ENCODE results near the gene SLC22A23.

SLC22A23 gene

DNA sequence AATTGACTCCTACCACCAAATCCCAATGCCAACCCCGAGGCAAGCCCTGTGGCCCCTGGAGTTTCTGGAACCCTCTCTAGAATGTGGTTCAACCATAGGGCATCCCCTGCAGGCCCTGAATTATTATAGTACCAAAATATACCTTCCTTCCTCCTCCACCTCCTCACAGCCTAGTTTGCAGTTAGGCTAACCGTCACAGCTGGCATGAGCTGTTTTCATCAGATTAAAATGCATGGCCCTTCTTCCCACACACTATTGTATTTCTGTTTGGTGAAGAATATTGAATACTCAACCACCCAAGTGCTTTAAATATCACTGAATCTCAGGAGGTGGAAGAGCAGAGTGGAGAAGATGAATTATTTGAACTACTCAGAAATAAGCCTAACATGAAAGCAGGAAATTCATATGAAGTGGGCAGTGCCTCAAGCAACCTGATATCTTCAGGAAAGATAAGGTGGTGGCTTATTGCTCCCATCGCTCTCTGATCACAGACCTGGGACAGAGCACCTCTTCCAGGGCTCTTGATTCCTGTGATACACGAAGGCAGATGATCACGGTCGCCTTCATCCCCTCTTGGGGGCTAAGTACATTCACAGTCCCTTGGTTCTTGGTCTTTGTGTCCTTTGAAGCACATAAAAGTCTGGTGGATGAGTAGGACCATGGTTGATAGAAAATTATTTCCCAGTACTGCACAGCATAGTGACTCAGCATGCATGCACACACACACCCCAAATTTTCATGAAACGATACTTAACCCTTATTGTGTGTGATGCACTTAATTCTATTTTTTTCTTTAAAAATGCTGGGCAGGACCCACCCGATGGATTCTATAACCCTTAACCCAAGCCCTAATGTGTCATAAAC lies 107.2 kb downstream of the SLC22A23 start:
- H2AK5ac ChIP-seq (ENCODE audit: low read length, severe bottlenecking), result no peak overlapping the region
- WGBS, result 84% methylated on average over 7 of the region's 8 CpGs
- no peaks in the 10 kb centered on the region for H3K79me1 ChIP-seq (replicated peaks; ENCODE audit: low read length, poor library complexity, severe bottlenecking)
- H2BK5ac ChIP-seq (ENCODE audit: low read depth, low read length, poor library complexity, severe bottlenecking), result no peak overlapping the region
- H3K23ac ChIP-seq (ENCODE audit: low read length in 2 of 2), result no peak overlapping the region
- peaks cover 0 to 5% of the 10 kb centered on the region in 2 experiments for H3K36me3 ChIP-seq (ENCODE audit: control insufficient read depth in 1 of 2, insufficient read depth in 2 of 2, low read depth in 1 of 2, low read length in 2 of 2)
- peaks cover 2% of the 10 kb centered on the region for H3K4me1 ChIP-seq (ENCODE audit: control insufficient read depth, insufficient read depth, low read depth, low read length)
- peaks cover 0 to 11% of the 10 kb centered on the region in 2 experiments for H3K27me3 ChIP-seq (ENCODE audit: control insufficient read depth in 1 of 2, insufficient read depth in 1 of 2, low read length in 2 of 2)
- no peak overlapping the region for H2BK15ac ChIP-seq (ENCODE audit: low read depth, poor library complexity, severe bottlenecking)
- no peak overlapping the region for H3K9ac ChIP-seq (ENCODE audit: low read length)
- no peak overlapping the region for H3K18ac ChIP-seq (ENCODE audit: low read depth in 1 of 2, low read length in 2 of 2)
- DNase-seq, result no peak
- no peak overlapping the region for H2BK120ac ChIP-seq (ENCODE audit: low read depth, low read length)
- H3K4me2 ChIP-seq (ENCODE audit: low read length, poor library complexity, severe bottlenecking), result no peak overlapping the region
- H3K27ac ChIP-seq (ENCODE audit: low read length, poor library complexity, severe bottlenecking), result no peak overlapping the region
- no peak overlapping the region for H3K4me3 ChIP-seq (ENCODE audit: insufficient read depth in 1 of 2, low read depth in 1 of 2, low read length in 2 of 2)
- H2AFZ ChIP-seq (ENCODE audit: low read depth, low read length), result no peak overlapping the region
- H4K91ac ChIP-seq (ENCODE audit: low read length), result no peak overlapping the region
- H2BK12ac ChIP-seq (ENCODE audit: low read length in 2 of 2), result no peak overlapping the region
- H3K9me3 ChIP-seq (ENCODE audit: control insufficient read depth, low read length), result no peaks in the 10 kb centered on the region
- H4K8ac ChIP-seq (ENCODE audit: low read length), result no peak overlapping the region
- no peak overlapping the region for H3K4ac ChIP-seq (ENCODE audit: low read depth in 1 of 2, low read length in 2 of 2)
- no peak overlapping the region for H3K14ac ChIP-seq (ENCODE audit: low read length in 2 of 2)

GRCh38 chr6:3348821-3349220 lies 108.0 kb downstream of the SLC22A23 start:
- no peaks in the 10 kb centered on the region for H3K9me3 ChIP-seq (ENCODE audit: control insufficient read depth, low read length)
- H3K23ac ChIP-seq (ENCODE audit: low read length in 2 of 2), result no peak overlapping the region
- no peak overlapping the region for H3K4me3 ChIP-seq (ENCODE audit: insufficient read depth in 1 of 2, low read depth in 1 of 2, low read length in 2 of 2)
- H2BK120ac ChIP-seq (ENCODE audit: low read depth, low read length), result no peak overlapping the region
- no peak overlapping the region for H2BK15ac ChIP-seq (ENCODE audit: low read depth, poor library complexity, severe bottlenecking)
- no peak for DNase-seq
- peaks cover 0 to 5% of the 10 kb centered on the region in 2 experiments for H3K36me3 ChIP-seq (ENCODE audit: control insufficient read depth in 1 of 2, insufficient read depth in 2 of 2, low read depth in 1 of 2, low read length in 2 of 2)
- H3K27ac ChIP-seq (ENCODE audit: low read length, poor library complexity, severe bottlenecking), result no peak overlapping the region
- no peak overlapping the region for H2BK12ac ChIP-seq (ENCODE audit: low read length in 2 of 2)
- H3K4me1 ChIP-seq (ENCODE audit: control insufficient read depth, insufficient read depth, low read depth, low read length), result peaks cover 2% of the 10 kb centered on the region
- no peak overlapping the region for H3K4me2 ChIP-seq (ENCODE audit: low read length, poor library complexity, severe bottlenecking)
- peaks cover 0 to 11% of the 10 kb centered on the region in 2 experiments for H3K27me3 ChIP-seq (ENCODE audit: control insufficient read depth in 1 of 2, insufficient read depth in 1 of 2, low read length in 2 of 2)
- no peak overlapping the region for H2AK5ac ChIP-seq (ENCODE audit: low read length, severe bottlenecking)
- no peak overlapping the region for H3K9ac ChIP-seq (ENCODE audit: low read length)
- H3K4ac ChIP-seq (ENCODE audit: low read depth in 1 of 2, low read length in 2 of 2), result no peak overlapping the region
- H3K18ac ChIP-seq (ENCODE audit: low read depth in 1 of 2, low read length in 2 of 2), result no peak overlapping the region
- no peak overlapping the region for H2AFZ ChIP-seq (ENCODE audit: low read depth, low read length)
- H4K8ac ChIP-seq (ENCODE audit: low read length), result no peak overlapping the region
- no peaks in the 10 kb centered on the region for H3K79me1 ChIP-seq (replicated peaks; ENCODE audit: low read length, poor library complexity, severe bottlenecking)
- 86% methylated on average over 7 of the region's 7 CpGs for WGBS
- H3K14ac ChIP-seq (ENCODE audit: low read length in 2 of 2), result no peak overlapping the region
- H2BK5ac ChIP-seq (ENCODE audit: low read depth, low read length, poor library complexity, severe bottlenecking), result no peak overlapping the region
- no peak overlapping the region for H4K91ac ChIP-seq (ENCODE audit: low read length)

GRCh38 chr6:3347826-3348225 lies 109.0 kb downstream of the SLC22A23 start:
- WGBS, result 92% methylated on average over 7 of the region's 7 CpGs
- Histone ChIP-seq H3K4me3 (ENCODE audit: insufficient read depth in 1 of 2, low read depth in 1 of 2, low read length in 2 of 2) (no peak overlapping the region), H2AK5ac (ENCODE audit: low read length, severe bottlenecking) (no peak overlapping the region), H4K91ac (ENCODE audit: low read length) (no peak overlapping the region), H3K4ac (ENCODE audit: low read depth in 1 of 2, low read length in 2 of 2) (no peak overlapping the region), H2BK120ac (ENCODE audit: low read depth, low read length) (no peak overlapping the region), H3K27me3 (ENCODE audit: control insufficient read depth in 1 of 2, insufficient read depth in 1 of 2, low read length in 2 of 2) (peaks cover 0 to 11% of the 10 kb centered on the region in 2 experiments), H4K8ac (ENCODE audit: low read length) (no peak overlapping the region), H3K14ac (ENCODE audit: low read length in 2 of 2) (no peak overlapping the region), H3K18ac (ENCODE audit: low read depth in 1 of 2, low read length in 2 of 2) (no peak overlapping the region), H2BK15ac (ENCODE audit: low read depth, poor library complexity, severe bottlenecking) (no peak overlapping the region), H2BK5ac (ENCODE audit: low read depth, low read length, poor library complexity, severe bottlenecking) (no peak overlapping the region), H3K27ac (ENCODE audit: low read length, poor library complexity, severe bottlenecking) (no peak overlapping the region), H2AFZ (ENCODE audit: low read depth, low read length) (no peak overlapping the region), H3K4me1 (ENCODE audit: control insufficient read depth, insufficient read depth, low read depth, low read length) (peaks cover 2% of the 10 kb centered on the region), H3K9ac (ENCODE audit: low read length) (no peak overlapping the region), H3K36me3 (ENCODE audit: control insufficient read depth in 1 of 2, insufficient read depth in 2 of 2, low read depth in 1 of 2, low read length in 2 of 2) (peaks cover 0 to 3% of the 10 kb centered on the region in 2 experiments), H3K4me2 (ENCODE audit: low read length, poor library complexity, severe bottlenecking) (no peak overlapping the region), H3K23ac (ENCODE audit: low read length in 2 of 2) (no peak overlapping the region), H2BK12ac (ENCODE audit: low read length in 2 of 2) (no peak overlapping the region), H3K79me1 (replicated peaks; ENCODE audit: low read length, poor library complexity, severe bottlenecking) (no peaks in the 10 kb centered on the region), H3K9me3 (ENCODE audit: control insufficient read depth, low read length) (no peaks in the 10 kb centered on the region)
- no peak for DNase-seq

DNA sequence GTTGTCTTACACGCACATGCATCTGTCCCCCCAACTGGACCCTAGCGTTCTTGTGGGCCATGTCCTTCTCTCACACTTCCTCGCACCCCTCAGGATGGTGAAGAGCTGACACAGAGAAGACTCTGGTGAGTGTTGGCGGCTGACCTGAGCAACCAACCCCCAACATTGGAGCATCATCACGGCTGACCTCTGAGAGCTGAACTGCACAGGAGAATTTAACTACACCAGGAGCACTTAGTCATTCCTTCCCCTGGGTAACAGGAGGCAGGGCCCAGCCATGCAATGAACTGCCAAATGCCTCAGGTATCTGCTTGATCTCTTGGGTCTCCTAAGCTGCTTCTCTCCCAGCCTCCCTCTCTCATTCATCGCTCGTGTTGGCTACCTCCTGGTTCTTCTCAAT lies 109.6 kb downstream of the SLC22A23 start:
- WGBS, result 94% methylated on average over 7 of the region's 7 CpGs
- H2BK12ac ChIP-seq (ENCODE audit: low read length in 2 of 2), result no peak overlapping the region
- H3K18ac ChIP-seq (ENCODE audit: low read depth in 1 of 2, low read length in 2 of 2), result no peak overlapping the region
- H3K23ac ChIP-seq (ENCODE audit: low read length in 2 of 2), result no peak overlapping the region
- no peak overlapping the region for H4K8ac ChIP-seq (ENCODE audit: low read length)
- H2BK120ac ChIP-seq (ENCODE audit: low read depth, low read length), result no peak overlapping the region
- H2BK15ac ChIP-seq (ENCODE audit: low read depth, poor library complexity, severe bottlenecking), result no peak overlapping the region
- H2BK5ac ChIP-seq (ENCODE audit: low read depth, low read length, poor library complexity, severe bottlenecking), result no peak overlapping the region
- no peak overlapping the region for H2AK5ac ChIP-seq (ENCODE audit: low read length, severe bottlenecking)
- no peak overlapping the region for H3K4me2 ChIP-seq (ENCODE audit: low read length, poor library complexity, severe bottlenecking)
- H3K27ac ChIP-seq (ENCODE audit: low read length, poor library complexity, severe bottlenecking), result no peak overlapping the region
- H3K4me3 ChIP-seq (ENCODE audit: insufficient read depth in 1 of 2, low read depth in 1 of 2, low read length in 2 of 2), result no peak overlapping the region
- H3K9ac ChIP-seq (ENCODE audit: low read length), result no peak overlapping the region
- H3K27me3 ChIP-seq (ENCODE audit: control insufficient read depth in 1 of 2, insufficient read depth in 1 of 2, low read length in 2 of 2), result peaks cover 0 to 11% of the 10 kb centered on the region in 2 experiments
- H3K9me3 ChIP-seq (ENCODE audit: control insufficient read depth, low read length), result no peaks in the 10 kb centered on the region
- H2AFZ ChIP-seq (ENCODE audit: low read depth, low read length), result no peak overlapping the region
- no peaks in the 10 kb centered on the region for H3K79me1 ChIP-seq (replicated peaks; ENCODE audit: low read length, poor library complexity, severe bottlenecking)
- H4K91ac ChIP-seq (ENCODE audit: low read length), result no peak overlapping the region
- H3K4me1 ChIP-seq (ENCODE audit: control insufficient read depth, insufficient read depth, low read depth, low read length), result peaks cover 2% of the 10 kb centered on the region
- peaks cover 0 to 3% of the 10 kb centered on the region in 2 experiments for H3K36me3 ChIP-seq (ENCODE audit: control insufficient read depth in 1 of 2, insufficient read depth in 2 of 2, low read depth in 1 of 2, low read length in 2 of 2)
- H3K14ac ChIP-seq (ENCODE audit: low read length in 2 of 2), result no peak overlapping the region
- DNase-seq, result no peak
- no peak overlapping the region for H3K4ac ChIP-seq (ENCODE audit: low read depth in 1 of 2, low read length in 2 of 2)

Measured in mesenchymal stem cell (in vitro differentiated cells and primary cell).